KMS-11 (cell line): ENCODE data around the gene KLF15.

Experiments
- H2AFZ ChIP-seq: fragments of 200-600 bp; sonication (generic); 2 replicates; pipeline ENCODE4 v1.6.1; 2016; ENCODE audit warnings: antibody characterized with exemption, mixed run types, low read depth
- H3K27ac ChIP-seq: fragments of 200-600 bp; sonication (generic); 2 replicates; pipeline ENCODE4 v1.6.1; 2016; ENCODE audit warnings: mild to moderate bottlenecking, mixed run types
- H3K27me3 ChIP-seq: fragments of 200-600 bp; sonication (generic); 2 replicates; pipeline ENCODE4 v1.6.1; 2017; ENCODE audit warnings: mild to moderate bottlenecking, low read depth, mixed run types, moderate library complexity; ENCODE audit not compliant: insufficient read depth
- H3K36me3 ChIP-seq: fragments of 200-600 bp; sonication (generic); 2 replicates; pipeline ENCODE4 v1.6.1; 2017; ENCODE audit warnings: mild to moderate bottlenecking, mixed run types; ENCODE audit not compliant: insufficient read depth
- H3K4me1 ChIP-seq: fragments of 200-600 bp; sonication (generic); 2 replicates; pipeline ENCODE4 v1.6.1; 2016; ENCODE audit warnings: mild to moderate bottlenecking, low read depth, mixed run types; ENCODE audit not compliant: poor library complexity, severe bottlenecking
- H3K4me2 ChIP-seq: fragments of 200-600 bp; sonication (generic); 2 replicates; pipeline ENCODE4 v1.7.0; 2016; ENCODE audit warnings: mild to moderate bottlenecking, mixed run types
- H3K4me3 ChIP-seq: fragments of 200-600 bp; sonication (generic); IDR thresholded peaks from 2 replicates; pipeline ENCODE4 v1.6.1; 2017; ENCODE audit warnings: low read depth, low read length, mixed read lengths; ENCODE audit not compliant: insufficient read depth
- H3K79me2 ChIP-seq: fragments of 200-600 bp; sonication (generic); 2 replicates; pipeline ENCODE4 v1.6.1; 2016; ENCODE audit warnings: low read depth, mixed run types; ENCODE audit not compliant: insufficient read depth
- H3K9ac ChIP-seq: fragments of 200-600 bp; sonication (generic); 2 replicates; pipeline ENCODE4 v1.6.1; 2016; ENCODE audit warnings: mild to moderate bottlenecking, mixed run types
- H4K20me1 ChIP-seq: fragments of 200-600 bp; sonication (generic); 2 replicates; pipeline ENCODE4 v1.6.1; 2016; ENCODE audit warnings: mild to moderate bottlenecking, mixed run types; ENCODE audit not compliant: insufficient read depth
- TF ChIP-seq, protein P1 (sequence below): fragments of 200-600 bp; sonication (generic); conservative IDR thresholded peaks from 2 replicates; pipeline ENCODE4 v1.6.1; 2017; ENCODE audit warnings: low read depth, mild to moderate bottlenecking, antibody characterized with exemption, low read length, moderate library complexity, mixed read lengths

Gene KLF15

DNA sequence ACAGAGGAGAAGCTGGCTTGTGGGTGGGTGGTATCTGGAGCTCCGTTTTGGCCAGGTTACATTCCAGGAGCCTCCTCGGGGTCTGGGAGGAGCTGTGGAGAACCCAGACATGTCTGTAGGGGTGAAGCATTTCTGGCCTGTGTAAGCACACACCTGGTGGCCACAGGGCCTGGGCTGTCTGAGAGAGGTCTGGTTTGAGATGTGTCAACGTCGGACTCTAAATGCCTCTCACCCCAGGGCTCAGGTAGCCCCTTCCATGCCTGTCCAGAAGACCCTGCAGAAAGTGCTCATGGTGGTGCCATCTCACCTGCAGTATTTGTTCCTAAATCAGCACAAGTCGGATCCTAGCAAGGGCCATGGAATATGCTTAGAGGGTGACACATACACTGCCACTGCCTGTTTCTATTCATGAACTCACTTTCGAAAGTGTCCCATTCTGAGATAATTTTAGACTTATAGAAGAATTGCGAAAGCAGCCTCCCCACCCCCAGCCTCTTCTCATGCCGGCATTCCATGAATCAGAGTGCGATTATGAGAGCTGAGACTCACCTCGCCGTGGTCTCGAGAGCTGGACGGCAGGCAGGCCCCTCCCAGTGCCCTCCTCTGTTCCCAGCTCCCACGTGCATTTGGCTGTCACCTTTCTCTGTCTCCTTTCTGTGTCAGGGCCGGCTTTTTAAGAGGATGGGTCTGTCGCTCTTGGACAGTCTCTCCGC is 63.7 kb downstream of the KLF15 start:
- no peak overlapping the region for H2AFZ ChIP-seq
- H3K4me3 ChIP-seq: no peak overlapping the region
- no peaks in the 10 kb centered on the region for H3K27me3 ChIP-seq
- no peaks in the 10 kb centered on the region for H3K4me1 ChIP-seq
- no peaks in the 10 kb centered on the region for H3K36me3 ChIP-seq
- no peak overlapping the region for H3K27ac ChIP-seq
- H3K4me2 ChIP-seq: no peak overlapping the region
- no peak overlapping the region for H3K9ac ChIP-seq
- no peaks in the 10 kb centered on the region for H4K20me1 ChIP-seq
- H3K79me2 ChIP-seq: no peaks in the 10 kb centered on the region
- TF ChIP-seq, protein P1, sequence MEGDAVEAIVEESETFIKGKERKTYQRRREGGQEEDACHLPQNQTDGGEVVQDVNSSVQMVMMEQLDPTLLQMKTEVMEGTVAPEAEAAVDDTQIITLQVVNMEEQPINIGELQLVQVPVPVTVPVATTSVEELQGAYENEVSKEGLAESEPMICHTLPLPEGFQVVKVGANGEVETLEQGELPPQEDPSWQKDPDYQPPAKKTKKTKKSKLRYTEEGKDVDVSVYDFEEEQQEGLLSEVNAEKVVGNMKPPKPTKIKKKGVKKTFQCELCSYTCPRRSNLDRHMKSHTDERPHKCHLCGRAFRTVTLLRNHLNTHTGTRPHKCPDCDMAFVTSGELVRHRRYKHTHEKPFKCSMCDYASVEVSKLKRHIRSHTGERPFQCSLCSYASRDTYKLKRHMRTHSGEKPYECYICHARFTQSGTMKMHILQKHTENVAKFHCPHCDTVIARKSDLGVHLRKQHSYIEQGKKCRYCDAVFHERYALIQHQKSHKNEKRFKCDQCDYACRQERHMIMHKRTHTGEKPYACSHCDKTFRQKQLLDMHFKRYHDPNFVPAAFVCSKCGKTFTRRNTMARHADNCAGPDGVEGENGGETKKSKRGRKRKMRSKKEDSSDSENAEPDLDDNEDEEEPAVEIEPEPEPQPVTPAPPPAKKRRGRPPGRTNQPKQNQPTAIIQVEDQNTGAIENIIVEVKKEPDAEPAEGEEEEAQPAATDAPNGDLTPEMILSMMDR: no peak
